Fibroblast of lung (primary cell): ENCODE measurements around the gene KLHL12.

Experiments
- EZH2 ChIP-seq: IDR thresholded peaks from 2 replicates; pipeline ENCODE4 v1.5.1; 2012; ENCODE audit warnings: low read length, control low read depth, mild to moderate bottlenecking; ENCODE audit errors: missing control alignments
- TF ChIP-seq, protein P1 (sequence below), 2 donors: IDR thresholded peaks in 1 of 2; conservative IDR thresholded peaks in 1 of 2; 1 replicate in 1 of 2; 2 replicates in 1 of 2; pipeline ENCODE4 v1.5.1; 2011 to 2012; ENCODE audit warnings: low read length in 2 of 2, control low read depth in 1 of 2, inconsistent platforms in 1 of 2, low read depth in 1 of 2, mild to moderate bottlenecking in 1 of 2

- TF ChIP-seq, protein P1, sequence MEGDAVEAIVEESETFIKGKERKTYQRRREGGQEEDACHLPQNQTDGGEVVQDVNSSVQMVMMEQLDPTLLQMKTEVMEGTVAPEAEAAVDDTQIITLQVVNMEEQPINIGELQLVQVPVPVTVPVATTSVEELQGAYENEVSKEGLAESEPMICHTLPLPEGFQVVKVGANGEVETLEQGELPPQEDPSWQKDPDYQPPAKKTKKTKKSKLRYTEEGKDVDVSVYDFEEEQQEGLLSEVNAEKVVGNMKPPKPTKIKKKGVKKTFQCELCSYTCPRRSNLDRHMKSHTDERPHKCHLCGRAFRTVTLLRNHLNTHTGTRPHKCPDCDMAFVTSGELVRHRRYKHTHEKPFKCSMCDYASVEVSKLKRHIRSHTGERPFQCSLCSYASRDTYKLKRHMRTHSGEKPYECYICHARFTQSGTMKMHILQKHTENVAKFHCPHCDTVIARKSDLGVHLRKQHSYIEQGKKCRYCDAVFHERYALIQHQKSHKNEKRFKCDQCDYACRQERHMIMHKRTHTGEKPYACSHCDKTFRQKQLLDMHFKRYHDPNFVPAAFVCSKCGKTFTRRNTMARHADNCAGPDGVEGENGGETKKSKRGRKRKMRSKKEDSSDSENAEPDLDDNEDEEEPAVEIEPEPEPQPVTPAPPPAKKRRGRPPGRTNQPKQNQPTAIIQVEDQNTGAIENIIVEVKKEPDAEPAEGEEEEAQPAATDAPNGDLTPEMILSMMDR (conservative IDR thresholded peaks at IDR 0.05 in 1 of 2, IDR thresholded peaks at IDR 0.05 in 1 of 2; ENCODE audit: low read depth in 1 of 2, low read length in 2 of 2) = no peak
- TF ChIP-seq EZH2 = no peak
Measured at GRCh38 chr1:202976633-202977032, 49.6 kb upstream of the KLHL12 start.
